Vagina (tissue), 2 donors: ENCODE results near the gene AQP6. TPM values are rescaled to one million over a fixed set of nuclear protein-coding genes. Genes with fewer than 3 reads are reported as not detected.

Source experiments
- DNase-seq, 2 donors: peaks; one replicate each; pipeline ENCODE4 v3.0.0-alpha.2; 2017; ENCODE audit errors: extremely low spot score in 2 of 2
- H3K27ac ChIP-seq: fragments of 200-600 bp; sonication (generic); one replicate; pipeline ENCODE4 v1.5.1; 2019
- H3K27me3 ChIP-seq: fragments of 200-600 bp; sonication (generic); one replicate; pipeline ENCODE4 v1.5.1; 2019
- H3K36me3 ChIP-seq, 2 donors: fragments of 200-600 bp; sonication (generic); one replicate each; pipeline ENCODE4 v1.5.1; 2017 to 2019
- H3K4me1 ChIP-seq: fragments of 200-600 bp; sonication (generic); one replicate; pipeline ENCODE4 v1.5.1; 2019
- H3K4me3 ChIP-seq, 2 donors: fragments of 200-600 bp; sonication (generic); 1 replicate in 1 of 2; 2 replicates in 1 of 2; pipeline ENCODE4 v1.5.1; 2016 to 2019
- H3K9me3 ChIP-seq: fragments of 200-600 bp; sonication (generic); one replicate; pipeline ENCODE4 v1.5.1; 2019
- CTCF ChIP-seq, 3 experiments: fragments of 450-650 bp in 2 of 3; fragments of 200-600 bp in 1 of 3; sonication (generic) in 1 of 3; IDR thresholded peaks; one replicate each; pipeline ENCODE4 v1.5.1; 2017 to 2019; ENCODE audit warnings: antibody characterized with exemption in 3 of 3, mild to moderate bottlenecking in 2 of 3, moderate library complexity in 2 of 3
- POLR2A ChIP-seq, 2 donors: fragments of 450-650 bp; IDR thresholded peaks; one replicate each; pipeline ENCODE4 v1.6.1; 2017; ENCODE audit warnings: antibody characterized with exemption in 2 of 2, mild to moderate bottlenecking in 2 of 2, moderate library complexity in 2 of 2
- POLR2AphosphoS5 ChIP-seq, 2 donors: sonication (generic); formaldehyde crosslinking; IDR thresholded peaks; one replicate each; pipeline ENCODE4 v1.9.0; 2017; ENCODE audit warnings: antibody characterized with exemption in 2 of 2, mild to moderate bottlenecking in 2 of 2, low read depth in 1 of 2; ENCODE audit not compliant: insufficient read depth in 1 of 2
- intact Hi-C: fragments of 100-400 bp; cut with DNase I; formaldehyde crosslinking; loops from one replicate; pipeline ENCODE4 v1.15.1; 2023
- total RNA-seq: library from RNA; depleted of rRNA; stranded (reverse); fragments of >200 nt; gene quantifications from one replicate; pipeline ENCODE4 v1.2.3, GENCODE V29; 2016

The AQP6 gene
- total RNA-seq, 1 donor from 2014 or later = not detected

GRCh38 chr12:50019524-50019923 lies 46.8 kb downstream of the AQP6 start:
- Histone ChIP-seq H3K27me3 (no peaks in the 10 kb centered on the region), H3K4me3 (no peak overlapping the region), H3K4me1 (peaks cover 10% of the 10 kb centered on the region), H3K27ac (no peak overlapping the region), H3K36me3 (no peaks in the 10 kb centered on the region), H3K9me3 (no peaks in the 10 kb centered on the region)
- intact Hi-C loops = no loop called here
- no peak for TF ChIP-seq POLR2A (IDR thresholded peaks at IDR 0.05)
- DNase-seq = no peak

- H3K4me1 ChIP-seq = peaks cover 16% of the 10 kb centered on the region
- H3K4me3 ChIP-seq = no peak overlapping the region
- no peak overlapping the region for H3K27ac ChIP-seq
- H3K27me3 ChIP-seq = no peaks in the 10 kb centered on the region
- no peaks in the 10 kb centered on the region for H3K36me3 ChIP-seq
- no peak for TF ChIP-seq POLR2AphosphoS5 (IDR thresholded peaks at IDR 0.05; ENCODE audit: insufficient read depth in 1 of 2, low read depth in 1 of 2)
- TF ChIP-seq POLR2A (IDR thresholded peaks at IDR 0.05) = no peak
- no peak for TF ChIP-seq CTCF (IDR thresholded peaks at IDR 0.05)
- DNase-seq = no peak
- intact Hi-C loops = no loop called here
- no peaks in the 10 kb centered on the region for H3K9me3 ChIP-seq
Observed at GRCh38 chr12:50021031-50021430, 48.3 kb downstream of the AQP6 start.

GRCh38 chr12:50022903-50023302 lies 50.2 kb downstream of the AQP6 start:
- Histone ChIP-seq H3K9me3 (no peaks in the 10 kb centered on the region), H3K4me3 (no peak overlapping the region), H3K36me3 (no peaks in the 10 kb centered on the region), H3K4me1 (peaks cover 9% of the 10 kb centered on the region), H3K27ac (no peak overlapping the region), H3K27me3 (no peaks in the 10 kb centered on the region)
- intact Hi-C loops = no loop called here
- DNase-seq = no peak
- TF ChIP-seq CTCF (IDR thresholded peaks at IDR 0.05) (no peak), POLR2A (IDR thresholded peaks at IDR 0.05) (no peak), POLR2AphosphoS5 (IDR thresholded peaks at IDR 0.05; ENCODE audit: insufficient read depth in 1 of 2, low read depth in 1 of 2) (no peak)

GRCh38 chr12:50024227-50024626 lies 51.5 kb downstream of the AQP6 start:
- TF ChIP-seq POLR2AphosphoS5 (IDR thresholded peaks at IDR 0.05; ENCODE audit: insufficient read depth in 1 of 2, low read depth in 1 of 2) = no peak
- no peak for TF ChIP-seq CTCF (IDR thresholded peaks at IDR 0.05)
- TF ChIP-seq POLR2A (IDR thresholded peaks at IDR 0.05) = no peak
- H3K4me3 ChIP-seq = peak overlapping the region in 1 of 2 donors; percentile 85
- H3K27me3 ChIP-seq = no peaks in the 10 kb centered on the region
- H3K4me1 ChIP-seq = peaks cover 9% of the 10 kb centered on the region
- no peak for DNase-seq
- H3K27ac ChIP-seq = no peak overlapping the region
- no peaks in the 10 kb centered on the region for H3K36me3 ChIP-seq
- intact Hi-C loops = no loop called here
- H3K9me3 ChIP-seq = no peaks in the 10 kb centered on the region

- Histone ChIP-seq H3K36me3 (no peaks in the 10 kb centered on the region), H3K27ac (peak overlapping the region; percentile 73), H3K4me3 (peak overlapping the region; percentile 83 to 85), H3K27me3 (no peaks in the 10 kb centered on the region), H3K4me1 (peaks cover 9% of the 10 kb centered on the region), H3K9me3 (no peaks in the 10 kb centered on the region)
- intact Hi-C loops = no loop called here
- no peak for TF ChIP-seq CTCF (IDR thresholded peaks at IDR 0.05)
- TF ChIP-seq POLR2A (IDR thresholded peaks at IDR 0.05) = no peak
- TF ChIP-seq POLR2AphosphoS5 (IDR thresholded peaks at IDR 0.05; ENCODE audit: insufficient read depth in 1 of 2, low read depth in 1 of 2) = no peak
- DNase-seq = no peak
Observed at GRCh38 chr12:50024805-50025186, 52.0 kb downstream of the AQP6 start.
